SK-N-MC (cell line): ENCODE measurements around the gene DDX6.
"Not testable (repeated sequence)": the region's sequence is repeated elsewhere in the genome, so short reads cannot be mapped to it uniquely, and the experiment has no call there.

Experiments
- DNase-seq: peaks from one replicate; pipeline ENCODE4 v3.0.0-alpha.2; 2011; ENCODE audit warnings: low read depth, low spot score
- H3K27ac ChIP-seq: fragments of 200-600 bp; sonication (generic); 2 replicates; pipeline ENCODE4 v1.5.1; 2016; ENCODE audit warnings: mixed run types
- H3K36me3 ChIP-seq: fragments of 200-600 bp; sonication (generic); 2 replicates; pipeline ENCODE4 v1.6.1; 2017; ENCODE audit warnings: antibody characterized with exemption, low read length, mixed read lengths; ENCODE audit not compliant: insufficient read depth
- H3K4me3 ChIP-seq: fragments of 200-600 bp; sonication (generic); 2 replicates; pipeline ENCODE4 v1.5.1; 2016
- H3K9ac ChIP-seq: fragments of 200-600 bp; sonication (generic); 2 replicates; pipeline ENCODE4 v1.8.0; 2017; ENCODE audit warnings: mixed run types, mixed read lengths; ENCODE audit not compliant: insufficient read length
- H3K9me3 ChIP-seq: fragments of 200-600 bp; sonication (generic); 2 replicates; pipeline ENCODE4 v1.6.1; 2017; ENCODE audit warnings: low read depth, mild to moderate bottlenecking, antibody characterized with exemption, low read length, moderate library complexity, mixed read lengths
- EZH2 ChIP-seq: fragments of 200-600 bp; sonication (generic); IDR thresholded peaks from one replicate; pipeline ENCODE4 v1.6.1; 2017; ENCODE audit warnings: antibody characterized with exemption
- FOXP2 ChIP-seq: optimal IDR thresholded peaks from 2 replicates; pipeline ENCODE3; 2011; ENCODE audit warnings: mild to moderate bottlenecking, moderate library complexity; ENCODE audit not compliant: insufficient read depth; ENCODE audit errors: extremely low read length, control extremely low read depth
- POLR2AphosphoS5 ChIP-seq: IDR thresholded peaks from 2 replicates; pipeline ENCODE4 v1.6.1; 2012; ENCODE audit warnings: mild to moderate bottlenecking, low read depth, low read length, borderline replicate concordance

DDX6 gene

DNA sequence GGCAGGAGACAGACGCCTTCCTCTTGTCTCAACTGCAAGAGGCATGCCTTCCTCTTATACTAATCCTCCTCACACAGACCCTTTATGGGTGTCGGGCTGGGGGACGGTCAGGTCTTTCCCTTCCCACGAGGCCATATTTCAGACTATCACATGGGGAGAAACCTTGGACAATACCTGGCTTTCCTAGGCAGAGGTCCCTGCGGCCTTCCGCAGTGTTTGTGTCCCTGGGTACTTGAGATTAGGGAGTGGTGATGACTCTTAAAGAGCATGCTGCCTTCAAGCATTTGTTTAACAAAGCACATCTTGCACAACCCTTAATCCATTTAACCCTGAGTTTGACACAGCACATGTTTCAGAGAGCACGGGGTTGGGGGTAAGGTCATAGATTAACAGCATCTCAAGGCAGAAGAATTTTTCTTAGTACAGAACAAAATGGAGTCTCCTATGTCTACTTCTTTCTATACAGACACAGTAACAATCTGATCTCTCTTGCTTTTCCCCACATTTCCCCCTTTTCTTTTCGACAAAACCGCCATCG, 69.4 kb downstream of the DDX6 start:
- not testable (repeated sequence) for H3K27ac ChIP-seq, H3K4me3 ChIP-seq, H3K36me3 ChIP-seq, DNase-seq, H3K9me3 ChIP-seq, H3K9ac ChIP-seq

DNA sequence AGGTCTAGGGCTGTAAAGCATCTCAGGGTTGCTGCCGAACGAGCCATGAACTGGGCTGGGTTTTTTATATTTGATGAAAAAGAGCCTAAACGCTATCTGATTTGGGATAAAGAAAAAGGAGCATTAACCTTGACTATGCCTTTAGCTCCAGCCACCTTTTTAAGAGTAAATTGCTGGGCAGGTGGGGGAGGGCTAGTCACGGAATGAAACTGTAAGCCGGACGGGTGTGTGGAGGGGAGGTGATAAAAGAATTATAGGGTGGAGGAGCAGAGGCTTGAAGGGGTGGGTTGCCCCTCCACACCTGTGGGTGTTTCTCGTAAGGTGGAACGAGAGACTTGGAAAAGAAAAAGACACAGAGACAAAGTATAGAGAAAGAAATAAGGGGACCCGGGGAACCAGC, 70.2 kb downstream of the DDX6 start:
- not testable (repeated sequence) for H3K27ac ChIP-seq, H3K36me3 ChIP-seq, DNase-seq, H3K9me3 ChIP-seq, H3K9ac ChIP-seq, H3K4me3 ChIP-seq

DNA sequence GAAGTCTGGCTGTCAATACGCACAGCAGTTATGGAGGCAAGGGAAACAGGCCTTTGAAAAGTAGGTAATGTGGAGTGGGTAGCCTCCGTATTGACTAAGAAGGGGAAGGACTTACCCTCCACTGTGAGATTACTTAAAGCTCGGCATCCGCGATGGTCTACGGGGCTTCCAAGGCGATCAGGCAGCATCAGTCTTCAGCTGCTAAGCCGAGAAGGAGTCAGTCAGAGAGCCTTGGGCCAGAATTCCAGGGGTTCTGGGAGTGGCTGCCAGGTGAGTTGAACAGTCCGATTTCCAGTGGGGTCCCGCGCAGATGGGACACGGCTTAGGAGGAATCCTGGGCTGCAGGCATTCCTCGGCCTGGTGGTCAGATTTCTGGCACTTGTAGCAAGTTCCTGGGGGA, 70.9 kb downstream of the DDX6 start:
- DNase-seq, H3K27ac ChIP-seq, H3K9ac ChIP-seq, H3K4me3 ChIP-seq, H3K36me3 ChIP-seq, H3K9me3 ChIP-seq: not testable (repeated sequence)

DNA sequence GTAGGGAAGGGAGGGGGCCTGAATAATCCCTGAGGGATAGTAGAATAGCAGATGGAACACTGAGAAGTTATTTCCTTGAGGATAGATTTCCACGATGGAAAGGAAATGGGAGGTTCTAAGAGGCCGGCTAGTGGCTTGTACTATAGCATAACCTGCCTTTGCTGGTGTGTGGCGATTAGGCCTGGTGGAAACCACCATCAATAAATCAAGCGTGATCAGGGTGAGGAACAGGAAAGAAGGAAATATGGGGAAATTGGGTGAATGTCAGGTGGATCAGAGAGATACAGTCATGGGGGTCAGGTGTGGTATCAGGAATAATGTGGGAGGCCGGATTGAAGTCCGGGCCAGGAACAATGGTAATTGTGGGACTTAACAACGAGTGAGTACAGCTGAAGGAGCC, 72.4 kb downstream of the DDX6 start:
- not testable (repeated sequence) for H3K9me3 ChIP-seq, H3K9ac ChIP-seq, H3K36me3 ChIP-seq, DNase-seq, H3K27ac ChIP-seq, H3K4me3 ChIP-seq

DNA sequence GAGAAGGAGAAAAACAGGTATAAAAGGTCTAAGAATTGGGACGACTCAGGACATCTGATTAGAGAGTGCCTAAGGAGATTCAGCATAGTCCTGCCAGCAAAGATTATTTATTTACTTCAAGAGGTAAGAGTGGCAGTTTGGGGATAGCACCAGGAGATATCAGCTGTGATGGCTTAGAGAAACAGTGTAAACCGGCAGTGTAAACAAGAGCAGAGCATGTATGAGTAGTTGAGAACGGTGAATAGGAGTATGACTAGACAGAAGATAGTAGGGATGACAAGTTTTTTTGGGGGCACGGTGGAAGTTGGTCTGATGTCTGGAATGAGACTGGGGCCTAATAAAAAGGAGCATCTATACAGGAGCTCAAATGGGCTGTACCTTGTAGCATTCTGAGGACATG, 73.2 kb downstream of the DDX6 start:
- not testable (repeated sequence) for DNase-seq, H3K9ac ChIP-seq, H3K36me3 ChIP-seq, H3K4me3 ChIP-seq, H3K9me3 ChIP-seq, H3K27ac ChIP-seq

DNA sequence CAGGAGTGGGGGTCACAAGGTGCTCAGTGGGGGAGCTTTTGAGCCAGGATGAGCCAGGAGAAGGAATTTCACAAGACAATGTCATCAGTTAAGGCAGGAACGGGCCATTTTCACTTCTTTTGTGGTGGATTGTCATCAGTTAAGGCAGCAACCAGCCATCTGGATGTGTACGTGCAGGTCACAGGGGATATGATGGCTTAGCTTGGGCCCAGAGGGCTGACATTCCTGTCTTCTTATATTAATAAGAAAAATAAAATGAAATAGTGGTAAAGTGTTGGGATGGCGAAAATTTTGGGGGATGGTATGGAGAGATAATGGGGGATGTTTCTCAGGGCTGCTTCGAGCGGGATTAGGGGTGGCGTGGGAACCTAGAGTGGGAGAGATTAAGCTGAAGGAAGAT, 73.7 kb downstream of the DDX6 start:
- not testable (repeated sequence) for DNase-seq, H3K36me3 ChIP-seq, H3K27ac ChIP-seq, H3K4me3 ChIP-seq, H3K9me3 ChIP-seq, H3K9ac ChIP-seq

DNA sequence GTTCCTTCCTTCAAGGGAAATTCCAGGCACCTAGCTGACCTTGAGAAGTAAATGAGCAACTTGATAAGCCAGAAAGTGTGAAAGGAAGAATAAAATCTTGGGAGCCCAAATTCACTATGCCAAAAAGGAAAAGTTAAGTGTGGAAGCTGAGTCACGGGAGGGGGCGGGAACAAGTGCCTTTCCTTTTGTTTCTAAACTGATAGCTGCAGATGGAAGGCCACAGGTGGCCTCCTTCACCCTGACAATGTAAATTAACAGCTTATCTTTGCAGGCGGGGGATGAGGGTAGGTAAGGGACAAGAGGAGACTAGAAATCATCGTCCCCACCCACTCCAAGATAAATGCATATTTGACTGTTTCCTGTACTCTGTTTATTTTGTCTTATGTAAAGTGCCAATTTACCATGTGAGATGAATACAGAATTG, 75.1 kb downstream of the DDX6 start:
- no peaks in the 10 kb centered on the region for H3K9me3 ChIP-seq
- peak overlapping the region; percentile 69 for H3K9ac ChIP-seq
- peak overlapping the region; percentile 95 for H3K27ac ChIP-seq
- no peak for DNase-seq
- H3K36me3 ChIP-seq, result no peaks in the 10 kb centered on the region
- H3K4me3 ChIP-seq, result peak overlapping the region; percentile 35; the same call in 1 of the 2 replicates
- TF ChIP-seq EZH2 (no peak), POLR2AphosphoS5 (no peak), FOXP2 (no peak)

DNA sequence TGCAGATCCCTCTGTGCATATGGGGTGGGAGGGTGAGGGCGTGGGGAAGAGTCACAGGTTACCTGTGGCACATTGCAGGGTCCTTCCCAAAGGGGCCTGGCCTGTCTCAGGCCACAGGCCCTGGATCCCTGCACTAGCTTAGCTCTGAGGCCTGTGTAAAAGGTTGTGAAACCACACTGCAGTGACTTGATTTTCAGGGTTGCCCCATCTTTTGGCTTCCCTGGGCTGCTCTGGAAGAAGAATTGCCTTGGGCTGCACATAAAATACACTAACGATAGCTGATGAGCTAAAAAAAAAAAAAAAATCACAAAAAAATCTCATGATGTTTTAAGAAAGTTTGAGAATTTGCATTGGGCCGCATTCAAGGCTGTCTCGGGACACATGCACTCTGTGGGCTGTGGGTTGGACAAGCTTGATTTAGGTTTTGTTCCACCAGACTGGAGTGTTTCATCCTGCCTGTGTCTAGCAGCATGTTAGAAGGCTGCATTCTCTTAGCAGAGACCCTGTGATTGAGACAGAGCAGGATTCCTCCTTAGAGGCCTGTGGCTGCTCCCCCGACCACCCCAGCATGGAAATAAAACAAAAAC, 75.6 kb downstream of the DDX6 start:
- TF ChIP-seq EZH2 (no peak), POLR2AphosphoS5 (no peak), FOXP2 (no peak)
- Histone ChIP-seq H3K36me3 (no peaks in the 10 kb centered on the region), H3K9ac (peak overlapping the region; percentile 69), H3K9me3 (no peaks in the 10 kb centered on the region), H3K4me3 (peak overlapping the region; percentile 35; the same call in 1 of the 2 replicates), H3K27ac (peak overlapping the region; percentile 95)
- no peak for DNase-seq

DNA sequence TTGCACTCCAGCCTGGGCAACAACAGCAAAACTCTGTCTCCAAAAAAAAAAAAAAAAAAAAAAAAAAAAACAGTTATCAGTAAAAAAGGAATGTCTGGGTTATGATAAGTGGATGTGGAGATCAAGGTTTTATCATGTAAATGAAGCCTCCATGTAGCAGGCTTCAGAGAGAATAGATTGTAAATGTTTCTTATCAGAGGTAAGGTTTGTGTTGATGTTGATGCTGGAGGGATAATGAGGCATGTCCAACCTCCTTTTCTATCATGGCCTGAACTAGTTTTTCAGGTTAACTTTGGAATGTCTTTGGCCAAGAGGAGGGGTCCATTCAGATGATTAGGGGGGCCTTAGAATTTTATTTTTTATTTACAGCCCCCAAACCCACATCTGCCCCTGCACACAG, 76.1 kb downstream of the DDX6 start:
- TF ChIP-seq FOXP2, result no peak
- TF ChIP-seq EZH2, result no peak
- TF ChIP-seq POLR2AphosphoS5, result no peak
- no peak for DNase-seq
- Histone ChIP-seq H3K36me3 (no peaks in the 10 kb centered on the region), H3K9me3 (no peaks in the 10 kb centered on the region), H3K4me3 (no peak overlapping the region), H3K27ac (peak overlapping the region; percentile 95), H3K9ac (no peak overlapping the region)

DNA sequence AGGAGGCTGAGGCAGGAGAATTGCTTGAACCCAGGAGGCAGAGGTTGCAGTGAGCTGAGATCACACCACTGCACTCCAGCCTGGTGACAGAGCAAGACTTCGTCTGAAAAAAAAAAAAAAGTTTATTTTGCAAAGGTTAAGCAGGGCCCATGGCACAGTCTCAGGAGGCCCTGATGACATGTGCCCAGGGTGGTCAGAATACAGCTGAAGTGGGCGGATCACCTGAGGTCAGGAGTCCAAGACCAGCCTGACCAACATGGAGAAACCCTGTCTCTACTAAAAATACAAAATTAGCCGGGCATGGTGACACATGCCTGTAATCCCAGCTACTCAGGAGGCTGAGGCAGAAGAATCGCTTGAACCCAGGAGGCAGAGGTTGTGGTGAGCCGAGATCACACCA, 76.5 kb downstream of the DDX6 start:
- not testable (repeated sequence) for H3K36me3 ChIP-seq, H3K9ac ChIP-seq, H3K9me3 ChIP-seq, H3K4me3 ChIP-seq, H3K27ac ChIP-seq, DNase-seq
